A549 (cell line): ENCODE measurements around the gene TSPAN15.

Source experiments
- CTCF ChIP-seq: fragments of >200 bp; sonication (Bioruptor Twin); formaldehyde crosslinking; IDR thresholded peaks from 3 replicates; pipeline ENCODE4 v1.5.1; 2016
- MAX ChIP-seq: IDR thresholded peaks from 2 replicates; pipeline ENCODE4 v1.6.1; 2012
- POLR2A ChIP-seq: IDR thresholded peaks from 2 replicates; pipeline ENCODE4 v1.6.1; 2012; ENCODE audit warnings: mild to moderate bottlenecking, low read length
- POLR2AphosphoS2 ChIP-seq: conservative IDR thresholded peaks from 2 replicates; pipeline ENCODE4 v1.6.1; 2012; ENCODE audit warnings: low read length, improper control_type of control experiment, inconsistent platforms
- SMC3 ChIP-seq: fragments of >200 bp; sonication (Bioruptor Twin); formaldehyde crosslinking; IDR thresholded peaks from 3 replicates; pipeline ENCODE4 v1.6.1; 2018; ENCODE audit warnings: inconsistent platforms
- ZC3H11A ChIP-seq: fragments of 450-650 bp; IDR thresholded peaks from 2 replicates; pipeline ENCODE4 v1.6.1; 2014; ENCODE audit warnings: antibody characterized with exemption, mild to moderate bottlenecking

GRCh38 chr10:69475433-69475830 is 24.2 kb downstream of the TSPAN15 start:
- TF ChIP-seq POLR2AphosphoS2 (no peak), CTCF (no peak), SMC3 (no peak), MAX (no peak), POLR2A (no peak), ZC3H11A (no peak)
